CD4-positive, alpha-beta T cell treated with Interferon gamma for 1 hour (primary cell): ENCODE measurements around the gene SNRK.

Experiments used
- DNase-seq: peaks from one replicate; pipeline ENCODE4 v3.0.0-alpha.2; 2020

The SNRK gene, protein sequence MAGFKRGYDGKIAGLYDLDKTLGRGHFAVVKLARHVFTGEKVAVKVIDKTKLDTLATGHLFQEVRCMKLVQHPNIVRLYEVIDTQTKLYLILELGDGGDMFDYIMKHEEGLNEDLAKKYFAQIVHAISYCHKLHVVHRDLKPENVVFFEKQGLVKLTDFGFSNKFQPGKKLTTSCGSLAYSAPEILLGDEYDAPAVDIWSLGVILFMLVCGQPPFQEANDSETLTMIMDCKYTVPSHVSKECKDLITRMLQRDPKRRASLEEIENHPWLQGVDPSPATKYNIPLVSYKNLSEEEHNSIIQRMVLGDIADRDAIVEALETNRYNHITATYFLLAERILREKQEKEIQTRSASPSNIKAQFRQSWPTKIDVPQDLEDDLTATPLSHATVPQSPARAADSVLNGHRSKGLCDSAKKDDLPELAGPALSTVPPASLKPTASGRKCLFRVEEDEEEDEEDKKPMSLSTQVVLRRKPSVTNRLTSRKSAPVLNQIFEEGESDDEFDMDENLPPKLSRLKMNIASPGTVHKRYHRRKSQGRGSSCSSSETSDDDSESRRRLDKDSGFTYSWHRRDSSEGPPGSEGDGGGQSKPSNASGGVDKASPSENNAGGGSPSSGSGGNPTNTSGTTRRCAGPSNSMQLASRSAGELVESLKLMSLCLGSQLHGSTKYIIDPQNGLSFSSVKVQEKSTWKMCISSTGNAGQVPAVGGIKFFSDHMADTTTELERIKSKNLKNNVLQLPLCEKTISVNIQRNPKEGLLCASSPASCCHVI

DNA sequence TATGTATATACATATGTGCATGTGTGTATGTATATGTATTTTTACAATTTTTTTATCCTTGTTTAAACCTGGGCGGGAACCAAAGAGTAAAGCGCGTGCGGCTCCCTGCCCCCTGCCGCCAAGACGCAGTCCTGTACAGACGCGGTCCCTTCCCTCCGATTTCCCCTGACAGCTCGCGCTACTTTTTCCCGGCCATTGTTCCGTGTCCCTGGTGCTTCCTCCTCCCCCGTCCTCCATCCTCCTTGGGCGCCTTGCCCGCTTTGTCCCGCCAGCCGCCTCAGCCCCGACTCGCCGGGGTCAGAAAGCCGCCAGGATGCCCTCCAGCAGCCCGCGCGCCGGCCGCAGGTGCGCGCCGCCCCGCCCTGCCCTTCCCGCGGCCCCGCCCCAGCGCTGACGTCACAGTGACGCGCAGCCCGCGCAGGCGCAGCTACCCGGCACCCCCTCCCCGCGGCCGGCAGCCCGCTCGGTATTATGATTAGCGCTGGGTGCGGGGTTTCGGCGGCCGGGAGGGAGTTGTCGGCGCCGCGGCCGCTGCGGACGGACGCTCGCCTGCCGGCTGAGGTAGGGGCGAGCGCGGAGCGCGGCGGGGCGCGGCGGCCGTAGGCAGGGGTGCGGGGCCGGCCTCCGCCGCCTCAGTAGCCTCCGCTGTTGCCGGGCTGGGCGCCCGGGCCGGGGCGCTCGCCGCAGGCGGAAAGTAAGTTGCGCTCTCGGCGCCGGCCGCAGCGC, at the start of gene SNRK:
TSS of gene SNRK (plus strand) at position 426 of the 726 bp plus-strand sequence. CDS start 16,664 bp downstream, outside the sequence.
- peak; percentile 84 for DNase-seq

DNA sequence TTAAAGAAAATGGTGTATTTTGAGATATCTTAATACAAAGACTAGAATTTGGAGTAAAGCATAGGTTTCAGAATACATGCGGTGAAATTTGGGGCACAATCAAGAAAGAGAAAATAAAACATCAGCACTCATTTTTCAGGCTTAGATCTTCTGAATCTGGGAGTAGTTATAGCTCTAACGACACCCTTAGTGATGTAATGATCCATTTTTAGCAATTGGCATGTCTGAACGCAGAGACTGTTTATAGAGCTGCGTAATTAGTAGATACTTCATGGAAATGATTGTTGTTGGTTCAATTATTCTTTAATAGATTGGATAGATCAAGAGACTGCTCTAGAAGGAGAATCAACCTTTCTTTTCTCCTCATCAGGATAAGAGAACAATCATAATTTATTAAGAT, 47.5 kb upstream of the SNRK start:
- no peak for DNase-seq

DNA sequence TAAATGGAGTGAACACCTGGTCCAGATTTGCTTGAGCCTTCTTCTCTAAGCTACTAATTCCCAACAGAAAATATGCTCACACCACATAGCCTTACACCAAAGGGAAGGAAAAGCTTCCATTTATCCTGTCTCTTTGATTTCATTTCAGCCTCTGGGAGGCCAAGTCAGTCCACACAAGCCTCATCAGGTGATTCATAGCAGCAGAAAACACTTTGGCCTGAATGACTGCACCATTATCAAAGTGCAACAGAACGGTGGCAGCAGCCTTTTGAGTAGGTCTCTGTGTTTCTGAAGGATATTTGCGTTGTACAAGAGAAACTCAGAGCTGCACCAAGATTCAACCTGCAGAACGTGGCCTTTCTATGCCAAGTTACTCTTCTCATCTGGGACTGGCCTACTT, 46.6 kb upstream of the SNRK start:
- no peak for DNase-seq

DNA sequence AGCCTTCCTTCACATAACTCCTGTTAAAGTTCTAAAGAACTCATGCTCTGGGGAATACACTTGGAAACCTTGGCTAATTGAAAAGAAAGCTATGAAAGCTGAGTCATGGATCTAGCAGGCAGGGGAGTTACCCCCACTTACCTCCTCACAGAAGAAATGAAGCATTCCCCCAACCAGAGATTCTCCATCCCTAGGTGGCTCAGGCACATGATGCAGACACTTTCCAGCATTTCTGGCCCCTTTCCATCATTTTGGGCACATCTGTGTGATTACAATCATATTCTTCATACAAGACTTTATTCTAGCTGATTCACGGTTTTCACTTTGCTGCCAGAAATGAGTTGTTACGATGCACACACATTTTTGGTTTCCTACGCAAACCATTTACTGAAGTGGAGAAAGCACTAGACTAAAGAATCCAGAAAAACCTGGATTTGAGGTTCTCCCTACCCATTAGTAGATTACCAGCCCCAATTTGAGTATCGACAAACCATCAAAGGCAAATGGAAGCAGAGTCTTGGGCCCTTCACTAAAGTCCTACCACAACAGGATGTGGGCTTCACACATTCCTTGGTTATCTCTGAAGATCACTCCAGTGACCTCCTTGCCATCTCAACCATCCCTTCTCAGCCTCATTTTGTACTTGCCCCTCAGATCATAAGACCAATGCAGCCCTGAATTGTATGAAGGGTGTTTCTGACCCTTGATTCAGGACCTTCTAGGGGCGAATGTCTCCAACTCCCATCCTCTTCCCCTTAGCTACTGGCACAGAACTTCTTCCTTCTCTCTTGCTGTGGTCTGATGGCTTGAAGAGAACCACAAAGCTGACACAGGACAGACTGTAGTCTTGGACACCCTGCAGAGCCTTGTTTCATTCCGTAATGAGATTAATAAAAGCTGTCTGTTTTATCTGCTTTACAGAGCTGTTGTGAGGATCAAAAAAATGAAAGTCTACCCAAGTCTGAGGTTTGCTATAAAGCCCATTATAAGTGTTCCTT, 42.5 kb upstream of the SNRK start:
- DNase-seq = no peak

DNA sequence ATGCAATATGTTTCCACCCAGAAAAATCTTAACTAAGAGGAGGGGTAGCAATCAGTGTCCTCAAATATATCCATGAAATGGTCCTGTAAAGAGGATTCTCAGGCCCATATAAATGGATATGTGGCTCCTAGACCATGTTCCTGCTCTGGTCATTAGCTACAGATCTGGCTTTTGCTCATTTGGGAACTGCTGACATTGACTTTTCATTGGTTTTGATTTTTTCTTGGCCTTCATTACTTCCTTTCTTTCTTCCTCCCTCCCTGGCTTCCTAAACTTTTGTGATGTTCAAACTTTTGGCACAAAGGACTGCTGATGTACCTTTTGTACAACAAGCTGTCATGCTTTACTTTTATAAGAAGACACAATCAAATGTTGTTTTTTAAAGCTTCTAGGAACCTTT, 41.6 kb upstream of the SNRK start:
- DNase-seq = no peak

DNA sequence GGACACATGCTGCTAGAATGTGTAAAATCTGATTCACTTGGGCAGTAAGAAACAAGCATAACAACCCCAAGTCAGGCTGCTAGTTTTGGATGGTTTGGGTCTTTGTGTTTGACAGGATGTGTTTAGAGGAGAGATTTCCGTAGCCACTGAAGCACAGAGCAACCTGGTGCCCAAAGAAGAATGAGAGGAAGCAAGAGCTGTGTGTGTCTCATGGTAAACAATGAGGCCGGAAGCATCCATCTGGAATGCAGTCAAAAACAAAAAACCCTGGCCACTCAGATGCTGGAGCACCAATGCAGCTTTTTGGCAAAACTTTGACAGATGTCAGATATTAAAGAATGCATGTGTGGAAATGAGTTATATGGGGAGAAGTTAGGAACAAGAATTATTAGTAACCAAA, 39.4 kb upstream of the SNRK start:
- DNase-seq = no peak

DNA sequence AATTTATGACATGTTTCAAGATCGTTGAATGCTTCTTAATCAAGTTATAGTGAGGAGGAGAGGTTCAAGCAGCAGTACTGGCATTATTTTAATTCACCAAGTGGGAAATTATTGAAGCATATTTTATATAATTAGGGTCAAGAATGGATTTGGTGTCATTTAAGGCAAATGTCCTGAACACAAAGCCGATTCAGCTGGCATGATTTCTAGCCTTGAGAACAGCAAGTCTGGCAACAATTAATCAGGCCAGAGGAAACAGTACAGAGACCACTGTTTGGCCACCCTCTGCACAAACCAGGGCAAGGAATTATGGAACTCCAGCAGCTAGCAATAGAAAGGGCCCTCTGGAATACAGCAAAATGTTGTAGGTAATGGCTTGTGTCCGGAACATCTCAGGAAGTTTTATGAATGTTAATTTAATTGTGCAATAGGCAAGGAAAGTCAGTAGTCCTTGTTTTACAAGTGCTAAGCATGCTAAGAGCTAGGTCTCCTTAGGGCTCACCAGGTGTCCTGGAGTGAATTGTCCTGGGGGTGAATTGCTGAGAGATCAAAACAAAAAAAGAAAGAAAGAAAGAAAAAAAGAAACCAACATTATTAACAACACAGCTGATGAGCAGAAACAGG, 38.7 kb upstream of the SNRK start:
- DNase-seq = no peak

DNA sequence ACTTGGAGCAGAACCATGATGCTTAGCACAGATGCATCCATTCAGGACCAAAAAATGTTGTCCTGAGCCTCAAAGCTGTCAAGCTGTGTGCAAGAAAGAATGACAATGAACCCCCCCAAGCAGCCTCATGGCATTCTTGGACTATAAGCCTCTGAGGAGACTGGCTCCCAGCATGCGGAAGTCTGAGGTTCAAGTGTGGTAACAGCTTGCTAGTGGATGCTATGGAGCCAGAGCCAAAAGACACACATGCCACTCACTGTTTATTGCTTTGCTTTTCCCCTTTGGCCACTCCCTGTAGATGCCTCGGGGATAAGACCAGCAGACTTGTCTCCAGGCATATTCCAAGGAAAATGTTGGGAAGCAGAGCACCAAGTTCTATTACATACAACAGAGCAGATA, 38.2 kb upstream of the SNRK start:
- no peak for DNase-seq

DNA sequence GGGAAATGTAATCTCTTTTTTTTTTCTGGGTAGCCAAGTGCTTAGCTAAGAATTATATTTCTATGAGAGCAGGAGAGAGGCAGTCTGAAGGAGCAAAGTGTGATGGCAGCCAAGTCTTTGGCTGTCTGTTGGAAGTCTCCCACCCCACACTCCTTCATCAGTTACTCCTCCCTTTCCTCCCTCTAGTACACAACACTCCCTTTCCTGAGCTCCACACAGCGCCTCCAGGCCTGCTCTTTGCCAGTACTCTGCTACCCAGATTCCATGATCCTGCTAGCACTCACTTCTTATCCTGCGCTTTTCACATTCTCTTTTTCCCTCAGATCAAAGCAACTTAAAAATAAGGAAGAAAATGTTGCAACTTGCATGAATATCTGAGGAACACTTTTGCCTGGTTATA, 37.4 kb upstream of the SNRK start:
- DNase-seq = no peak

DNA sequence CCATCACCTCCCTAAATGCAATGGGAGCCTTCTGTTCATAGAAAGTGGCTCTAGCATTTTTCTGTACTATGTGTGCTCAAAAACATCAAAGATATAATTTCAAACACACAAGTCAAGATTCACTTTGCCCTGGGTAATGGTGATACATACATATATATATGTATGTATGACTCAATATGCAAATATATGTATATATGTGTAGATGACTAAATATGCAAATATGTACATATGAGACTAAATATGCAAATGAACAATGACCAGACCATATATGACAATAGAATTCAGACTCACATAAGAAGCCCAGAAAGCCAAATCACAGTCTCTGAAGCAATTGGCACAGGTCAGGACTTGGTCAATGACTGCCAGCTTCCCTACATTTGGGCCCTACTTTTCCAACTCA, 36.9 kb upstream of the SNRK start:
- DNase-seq = no peak

DNA sequence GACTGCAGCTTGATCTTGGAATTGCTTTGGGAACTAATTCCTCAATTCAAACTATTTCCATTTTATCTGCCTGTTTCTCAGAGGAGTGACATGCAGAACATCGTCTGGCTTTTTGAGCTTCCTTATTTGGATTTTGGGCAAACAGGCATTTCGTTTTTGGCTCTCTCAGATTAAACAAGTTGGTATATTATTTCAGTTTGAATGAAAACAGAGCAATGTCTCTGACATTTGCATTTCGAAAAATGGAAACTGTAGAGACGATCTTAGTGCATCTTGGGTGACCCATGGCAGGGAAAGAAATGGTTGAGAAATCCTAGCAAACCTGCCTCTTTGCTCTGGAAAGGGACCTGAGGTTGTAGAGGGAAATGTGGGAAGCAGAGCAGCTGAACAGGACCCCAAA, 33.0 kb upstream of the SNRK start:
- DNase-seq = no peak

DNA sequence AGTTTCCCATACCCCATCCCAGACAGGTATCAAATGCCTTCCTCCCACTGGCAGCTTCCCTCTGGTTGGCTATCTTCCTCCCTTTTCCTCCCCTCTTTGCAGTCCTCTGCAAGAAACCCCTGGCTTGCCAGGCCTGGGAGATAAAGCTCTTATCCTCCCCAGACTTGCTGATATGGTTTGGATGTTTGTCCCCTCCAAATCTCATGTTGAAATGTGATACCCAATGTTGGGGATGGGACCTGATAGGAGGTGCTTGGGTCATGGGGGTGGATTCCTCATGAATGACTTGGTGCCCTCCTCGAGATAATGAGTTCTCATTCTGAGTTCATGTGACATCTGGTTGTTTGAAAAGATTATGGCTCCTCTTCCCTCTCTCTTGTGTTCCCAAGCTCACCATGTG, 32.2 kb upstream of the SNRK start:
- DNase-seq = no peak

DNA sequence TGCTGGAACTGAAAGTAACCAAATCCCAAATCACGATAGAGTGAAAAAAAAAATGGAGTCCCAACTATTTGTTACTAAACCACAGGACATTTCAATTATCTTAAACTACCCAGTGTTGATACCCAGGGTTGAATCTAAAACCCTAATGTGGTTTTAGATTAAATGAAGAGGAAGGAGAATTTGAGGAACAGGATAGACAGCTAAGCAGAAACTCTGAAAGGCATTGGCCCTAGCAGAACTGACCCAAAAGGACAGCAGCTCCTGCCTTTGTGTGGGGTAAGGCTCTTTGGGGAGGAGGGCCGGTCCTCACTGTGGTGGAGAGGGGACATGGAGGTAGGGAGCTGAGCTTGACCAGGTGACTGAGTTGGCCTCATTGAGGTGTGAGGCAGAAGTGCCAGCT, 30.7 kb upstream of the SNRK start:
- DNase-seq = no peak

DNA sequence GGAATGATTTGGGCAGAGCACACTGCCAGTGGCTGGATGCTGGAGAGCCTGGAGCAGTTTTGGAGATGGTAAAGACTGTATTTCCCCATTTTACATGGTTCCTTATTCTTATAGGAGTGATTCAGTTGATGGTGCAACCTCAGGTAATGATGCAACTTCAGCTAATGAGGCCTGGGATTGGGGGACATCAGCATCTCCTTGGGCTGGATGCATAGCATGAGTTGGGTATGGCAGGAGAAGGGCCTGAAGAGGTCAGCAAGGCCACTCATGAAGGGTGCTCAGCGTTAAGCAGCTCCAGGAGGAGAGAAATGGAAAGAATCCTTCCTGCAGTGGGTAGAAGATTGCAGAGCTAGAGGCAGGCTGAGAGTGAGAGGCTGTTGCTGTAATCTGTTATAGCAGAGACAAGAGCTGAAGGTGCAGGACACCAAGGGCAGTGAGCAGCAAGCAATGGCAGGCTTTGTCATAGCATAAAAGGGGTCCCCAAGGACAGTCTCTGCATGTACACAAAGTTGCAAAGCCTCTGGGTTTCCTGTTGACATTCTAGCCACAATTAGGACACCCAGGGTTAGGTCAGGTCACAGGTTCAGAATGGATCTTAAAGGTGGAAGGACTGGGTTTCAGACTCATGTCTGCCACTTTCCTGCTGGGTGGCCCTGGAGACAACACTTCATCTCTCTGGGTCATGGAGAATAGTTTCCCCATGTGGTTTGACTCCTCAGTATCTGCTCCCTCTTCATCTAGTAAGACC, 29.5 kb upstream of the SNRK start:
- DNase-seq = peak; percentile 39

DNA sequence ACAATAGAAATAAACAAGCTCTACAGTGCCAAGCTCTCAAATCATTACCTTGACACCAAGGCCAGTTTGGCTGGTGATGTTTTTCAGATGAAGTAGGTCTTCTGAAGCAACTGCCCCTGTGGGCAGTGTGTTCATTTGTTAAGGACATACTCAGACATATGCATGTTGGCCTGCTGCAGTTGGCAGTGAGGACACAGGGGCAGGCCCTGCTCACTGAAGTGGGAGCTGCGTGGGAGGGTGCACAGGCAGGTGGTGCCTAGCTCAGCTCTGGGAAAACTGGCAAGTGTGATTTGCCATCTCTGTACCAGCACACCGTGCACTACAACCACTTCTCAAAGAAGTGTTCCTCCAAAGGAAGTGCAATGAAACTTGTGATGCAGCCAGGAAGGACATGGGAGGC, 28.5 kb upstream of the SNRK start:
- no peak for DNase-seq

DNA sequence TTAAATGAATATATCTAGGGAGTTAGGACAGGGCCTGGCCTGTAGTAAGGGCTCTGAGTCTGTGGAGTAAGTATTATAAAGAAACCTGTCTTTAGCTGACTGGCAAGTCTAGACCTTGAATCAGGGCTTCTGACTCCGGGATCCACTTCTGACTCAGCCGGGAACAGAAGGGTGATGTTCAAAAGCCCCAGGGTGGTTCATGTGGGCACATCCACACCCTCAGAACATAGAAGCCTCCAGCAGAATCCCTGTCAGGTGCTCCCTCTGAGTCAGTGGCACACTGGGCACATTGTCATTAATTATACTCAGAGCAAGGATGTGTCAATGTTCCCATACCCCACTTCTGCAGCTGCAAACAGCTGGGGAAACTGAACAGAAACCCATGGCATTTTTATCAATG, 26.7 kb upstream of the SNRK start:
- DNase-seq = no peak

DNA sequence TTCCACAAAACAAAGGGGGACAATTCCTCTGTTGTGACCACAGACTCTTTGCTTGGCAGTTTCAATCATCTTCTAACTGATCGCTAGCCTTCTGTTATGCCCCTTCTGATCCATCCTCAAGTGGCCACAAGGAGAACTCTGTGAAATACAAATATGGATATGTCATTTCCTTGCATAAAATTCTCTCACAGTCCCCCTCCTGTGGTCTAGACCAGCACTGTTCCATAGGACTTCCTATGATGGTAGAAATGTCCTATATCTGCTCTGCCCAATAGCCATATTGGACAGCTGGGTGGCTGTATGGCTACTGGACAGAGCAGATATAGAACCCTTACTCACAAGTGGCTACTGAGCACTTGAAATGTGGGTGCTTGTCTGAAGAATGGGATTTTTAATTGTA, 25.9 kb upstream of the SNRK start:
- DNase-seq = no peak

DNA sequence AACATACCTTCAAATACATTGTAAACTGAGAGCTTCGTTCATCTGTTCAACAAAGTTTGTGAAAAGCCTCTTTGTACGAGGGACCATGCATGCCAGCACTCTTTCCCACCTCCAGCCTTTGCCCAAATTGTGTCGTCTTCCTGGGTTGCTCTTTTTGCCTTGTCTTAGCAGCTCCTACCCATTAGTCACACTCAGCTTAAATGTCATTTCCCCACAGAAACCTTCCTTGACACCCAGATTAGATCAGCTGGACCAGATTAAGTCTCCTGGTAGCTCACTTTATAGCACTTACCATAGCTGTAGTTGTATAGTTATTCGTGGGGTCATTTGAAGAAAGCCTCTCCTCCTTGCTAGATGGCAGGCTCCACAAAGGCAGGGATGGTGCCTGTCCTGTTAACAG, 24.1 kb upstream of the SNRK start:
- no peak for DNase-seq

DNA sequence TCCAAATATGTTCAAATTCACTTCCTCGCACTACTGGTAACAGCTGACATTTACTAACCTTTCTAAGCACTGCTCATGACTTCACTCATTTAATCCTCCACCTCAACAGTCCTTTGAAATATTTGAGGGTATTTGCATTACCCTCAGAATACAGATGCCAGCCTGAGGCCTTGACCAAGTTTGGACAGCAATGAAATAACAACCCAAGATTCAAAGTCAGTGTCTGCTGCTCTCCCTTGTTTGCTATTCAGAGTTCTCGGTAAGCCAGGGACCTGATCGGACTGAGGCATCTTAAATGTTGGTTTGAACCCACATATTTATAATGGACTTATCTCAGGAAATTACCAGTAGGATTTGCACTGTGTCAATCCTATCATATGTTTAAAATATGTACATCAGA, 19.9 kb upstream of the SNRK start:
- no peak for DNase-seq

DNA sequence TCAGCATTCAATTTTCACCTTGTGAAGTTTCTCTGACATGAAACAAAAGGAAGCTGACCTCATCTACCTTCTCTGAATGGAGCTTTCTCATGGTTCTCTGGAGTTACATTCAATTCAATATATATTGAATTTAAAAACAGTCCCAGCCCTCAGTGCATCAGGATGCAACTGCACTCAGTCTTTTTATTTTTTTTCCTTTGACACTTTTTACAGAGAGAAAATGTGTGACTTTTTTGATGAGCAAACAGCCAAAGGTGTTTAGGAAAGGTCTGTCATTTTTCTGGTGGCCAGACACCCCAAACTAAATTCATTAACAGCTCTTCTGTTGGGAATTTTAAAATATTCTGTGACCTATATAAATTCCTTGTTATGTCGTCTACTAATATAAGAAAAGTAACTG, 19.3 kb upstream of the SNRK start:
- no peak for DNase-seq

DNA sequence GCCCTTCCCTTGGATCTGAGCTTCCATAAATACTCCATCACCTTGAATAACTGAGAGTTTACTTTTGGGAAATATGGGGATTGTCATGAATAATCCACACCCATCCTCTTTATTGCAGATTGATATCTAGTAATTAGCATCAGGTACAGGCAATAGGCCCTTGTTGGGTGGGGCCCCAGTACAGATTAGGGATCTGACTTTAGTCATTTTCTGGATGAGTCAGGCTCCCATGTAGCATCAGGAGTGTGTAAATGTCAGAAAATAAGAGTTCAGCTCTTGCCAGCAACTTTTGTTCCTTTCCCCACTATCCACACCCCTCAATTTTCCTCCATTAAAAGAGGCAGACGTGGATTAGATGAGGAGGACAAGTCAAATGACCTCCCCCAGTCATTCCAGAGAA, 17.7 kb upstream of the SNRK start:
- no peak for DNase-seq
